Neuronal stem cell (in vitro differentiated cells): ENCODE results near the gene ARSG.

ENCODE experiments used
- DNase-seq: peaks from one replicate; pipeline ENCODE4 v3.0.0-alpha.2; 2013; ENCODE audit warnings: low spot score
- H2AFZ ChIP-seq: one replicate; pipeline ENCODE4 v1.6.1; 2013; ENCODE audit warnings: mild to moderate bottlenecking, low read length, inconsistent platforms
- H2AK5ac ChIP-seq: 2 replicates; pipeline ENCODE4 v1.6.1; 2013; ENCODE audit warnings: low read depth, mild to moderate bottlenecking, inconsistent platforms, low read length, moderate library complexity, mixed read lengths
- H2BK120ac ChIP-seq: 2 replicates; pipeline ENCODE4 v1.6.1; 2013; ENCODE audit warnings: low read depth, mild to moderate bottlenecking, inconsistent platforms, low read length, moderate library complexity, mixed read lengths
- H2BK12ac ChIP-seq: one replicate; pipeline ENCODE4 v1.6.1; 2013; ENCODE audit warnings: low read length, inconsistent platforms
- H2BK15ac ChIP-seq: 2 replicates; pipeline ENCODE4 v1.6.1; 2013; ENCODE audit warnings: mild to moderate bottlenecking, low read length, inconsistent platforms, mixed read lengths
- H2BK5ac ChIP-seq: one replicate; pipeline ENCODE4 v1.6.1; 2013; ENCODE audit warnings: inconsistent platforms, mild to moderate bottlenecking, low read length, moderate library complexity
- H3K14ac ChIP-seq: one replicate; pipeline ENCODE4 v1.6.1; 2013; ENCODE audit warnings: low read length, inconsistent platforms
- H3K18ac ChIP-seq: 2 replicates; pipeline ENCODE4 v1.6.1; 2013; ENCODE audit warnings: low read length, inconsistent platforms
- H3K23ac ChIP-seq: 2 replicates; pipeline ENCODE4 v1.6.1; 2013; ENCODE audit warnings: low read depth, mild to moderate bottlenecking, mixed read lengths, low read length, inconsistent platforms; ENCODE audit not compliant: poor library complexity
- H3K27ac ChIP-seq: replicated peaks from 3 replicates; pipeline ENCODE4 v1.5.1; 2013; ENCODE audit warnings: low read length, inconsistent platforms
- H3K27me3 ChIP-seq, 3 experiments: 2 replicates each; pipeline ENCODE4 v1.6.1; 2013; ENCODE audit warnings: low read length in 3 of 3, mild to moderate bottlenecking in 2 of 3, inconsistent platforms in 1 of 3, low read depth in 1 of 3, mixed read lengths in 1 of 3, moderate library complexity in 1 of 3; ENCODE audit not compliant: control insufficient read depth in 3 of 3, insufficient read depth in 3 of 3
- H3K36me3 ChIP-seq, 2 donors: replicated peaks in 1 of 2; 2 replicates each; pipeline ENCODE4 v1.6.1; 2013; ENCODE audit warnings: low read length in 2 of 2; ENCODE audit not compliant: control insufficient read depth in 2 of 2, insufficient read depth in 2 of 2
- H3K4ac ChIP-seq: 2 replicates; pipeline ENCODE4 v1.6.1; 2013; ENCODE audit warnings: inconsistent platforms, mild to moderate bottlenecking, low read length, moderate library complexity
- H3K4me1 ChIP-seq, 2 donors: 1 replicate in 1 of 2; 2 replicates in 1 of 2; pipeline ENCODE4 v1.6.1; 2013; ENCODE audit warnings: low read length in 2 of 2, low read depth in 1 of 2; ENCODE audit not compliant: control insufficient read depth in 2 of 2, insufficient read depth in 1 of 2
- H3K4me2 ChIP-seq: one replicate; pipeline ENCODE4 v1.6.1; 2013; ENCODE audit warnings: mild to moderate bottlenecking, low read length, inconsistent platforms; ENCODE audit not compliant: insufficient read depth, poor library complexity, severe bottlenecking
- H3K4me3 ChIP-seq, 2 donors: 2 replicates each; pipeline ENCODE4 v1.5.1; 2013; ENCODE audit warnings: low read length in 2 of 2, mild to moderate bottlenecking in 2 of 2, inconsistent platforms in 1 of 2, moderate library complexity in 1 of 2
- H3K79me1 ChIP-seq: one replicate; pipeline ENCODE4 v1.6.1; 2013; ENCODE audit warnings: low read depth, mild to moderate bottlenecking, inconsistent platforms, low read length, moderate library complexity
- H3K9ac ChIP-seq: one replicate; pipeline ENCODE4 v1.6.1; 2013; ENCODE audit warnings: mild to moderate bottlenecking, low read depth, low read length, inconsistent platforms; ENCODE audit not compliant: poor library complexity
- H3K9me3 ChIP-seq, 2 donors: replicated peaks in 1 of 2; 2 replicates each; pipeline versions ENCODE3 to v1.6.1; 2013; ENCODE audit warnings: low read length in 2 of 2, mild to moderate bottlenecking in 2 of 2, inconsistent platforms in 1 of 2, low read depth in 1 of 2, mixed read lengths in 1 of 2, moderate library complexity in 1 of 2; ENCODE audit not compliant: control insufficient read depth in 2 of 2, insufficient read depth in 1 of 2
- H4K8ac ChIP-seq: one replicate; pipeline ENCODE4 v1.6.1; 2013; ENCODE audit warnings: low read depth, mild to moderate bottlenecking, inconsistent platforms, low read length, moderate library complexity
- H4K91ac ChIP-seq: one replicate; pipeline ENCODE4 v1.6.1; 2013; ENCODE audit warnings: low read length, low read depth, mild to moderate bottlenecking, inconsistent platforms; ENCODE audit not compliant: poor library complexity
- WGBS, 2 donors: extraction: QIAGEN DNeasy Blood & Tissue Kit; methylation state at CpG; one replicate each; pipeline ENCODE4 v1.1.7; 2013; ENCODE audit warnings: missing lambda C conversion rate in 2 of 2, mixed read lengths in 1 of 2; ENCODE audit not compliant: insufficient read length in 2 of 2, insufficient replicate concordance in 1 of 2; ENCODE audit errors: extremely low coverage in 2 of 2; 5-methylcytosine and 5-hydroxymethylcytosine counted together

The ARSG gene

GRCh38 chr17:68450391-68450790, 159.1 kb downstream of the ARSG start:
- H3K36me3 ChIP-seq, result peaks cover 0 to 15% of the 10 kb centered on the region in 2 donors
- no peaks in the 10 kb centered on the region for H3K9me3 ChIP-seq
- WGBS, 2 donors, result no CpG with 5 or more reads among the region's 8 CpGs
- no peak overlapping the region for H2BK120ac ChIP-seq
- H2BK15ac ChIP-seq, result no peak overlapping the region
- H2AFZ ChIP-seq, result no peak overlapping the region
- DNase-seq, result no peak
- no peak overlapping the region for H3K23ac ChIP-seq
- H2BK5ac ChIP-seq, result no peak overlapping the region
- no peaks in the 10 kb centered on the region for H3K4me1 ChIP-seq
- no peak overlapping the region for H2AK5ac ChIP-seq
- H3K14ac ChIP-seq, result no peak overlapping the region
- H3K18ac ChIP-seq, result no peak overlapping the region
- no peak overlapping the region for H3K4me2 ChIP-seq
- no peak overlapping the region for H4K8ac ChIP-seq
- no peaks in the 10 kb centered on the region for H3K79me1 ChIP-seq
- no peak overlapping the region for H3K4ac ChIP-seq
- H3K9ac ChIP-seq, result no peak overlapping the region
- H4K91ac ChIP-seq, result no peak overlapping the region
- no peak overlapping the region for H3K4me3 ChIP-seq
- H3K27me3 ChIP-seq, result no peaks in the 10 kb centered on the region
- no peak overlapping the region for H3K27ac ChIP-seq
- H2BK12ac ChIP-seq, result no peak overlapping the region

- Histone ChIP-seq H3K27me3 (no peaks in the 10 kb centered on the region), H3K4me1 (no peaks in the 10 kb centered on the region), H3K9ac (no peak overlapping the region), H3K27ac (no peak overlapping the region), H2AFZ (no peak overlapping the region), H2BK5ac (no peak overlapping the region), H3K18ac (no peak overlapping the region), H2BK15ac (no peak overlapping the region), H3K4me2 (no peak overlapping the region), H3K14ac (no peak overlapping the region), H4K91ac (no peak overlapping the region), H2BK12ac (no peak overlapping the region), H3K36me3 (peaks cover 0 to 15% of the 10 kb centered on the region in 2 donors), H3K4me3 (no peak overlapping the region), H3K4ac (no peak overlapping the region), H4K8ac (no peak overlapping the region), H3K9me3 (no peaks in the 10 kb centered on the region), H3K23ac (no peak overlapping the region), H2BK120ac (no peak overlapping the region), H2AK5ac (no peak overlapping the region), H3K79me1 (no peaks in the 10 kb centered on the region)
- no CpG with 5 or more reads among the region's 14 CpGs for WGBS, 2 donors
- no peak for DNase-seq
Measured at GRCh38 chr17:68450801-68451200, 159.5 kb downstream of the ARSG start.

DNA sequence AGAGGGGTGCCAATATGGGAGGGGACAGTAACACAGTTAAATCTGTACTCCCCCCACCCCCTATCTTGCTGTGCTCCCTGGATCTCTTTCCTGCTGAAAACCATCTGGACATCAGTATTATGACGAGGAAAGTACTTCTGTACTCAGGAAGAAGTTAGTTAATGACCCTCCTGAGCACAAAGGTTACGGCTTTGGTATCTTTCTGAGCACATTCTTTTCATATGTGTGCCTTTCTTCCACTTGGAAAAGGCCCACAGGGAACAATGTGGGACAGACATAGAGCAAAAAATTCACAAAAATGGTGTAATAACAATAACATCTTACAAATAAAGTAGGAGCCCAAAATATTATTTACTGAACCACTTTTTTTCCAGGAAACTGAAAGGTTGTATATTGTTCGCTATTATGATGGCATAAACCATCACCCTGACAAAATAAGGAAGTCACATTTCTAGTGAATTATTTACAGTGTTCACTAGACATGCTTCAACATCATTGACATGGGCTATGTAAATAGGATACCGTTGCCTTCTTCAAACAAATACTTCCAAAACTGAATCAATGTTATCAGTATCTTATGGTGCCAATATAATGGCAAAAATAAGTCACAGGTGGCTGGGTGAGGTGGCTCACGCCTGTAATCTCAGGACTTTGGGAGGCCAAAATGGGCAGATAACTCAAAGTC, 160.5 kb downstream of the ARSG start:
- Histone ChIP-seq H4K91ac (no peak overlapping the region), H3K23ac (no peak overlapping the region), H3K27me3 (no peaks in the 10 kb centered on the region), H3K27ac (no peak overlapping the region), H3K4ac (no peak overlapping the region), H2BK5ac (no peak overlapping the region), H3K18ac (no peak overlapping the region), H4K8ac (no peak overlapping the region), H3K4me1 (peaks cover 2 to 4% of the 10 kb centered on the region in 2 donors), H3K79me1 (no peaks in the 10 kb centered on the region), H3K4me3 (no peak overlapping the region), H3K36me3 (peaks cover 0 to 15% of the 10 kb centered on the region in 2 donors), H3K9me3 (no peaks in the 10 kb centered on the region), H3K4me2 (no peak overlapping the region), H2BK15ac (no peak overlapping the region), H3K9ac (no peak overlapping the region), H2AFZ (no peak overlapping the region), H2BK12ac (no peak overlapping the region), H2AK5ac (no peak overlapping the region), H2BK120ac (no peak overlapping the region), H3K14ac (no peak overlapping the region)
- WGBS, 2 donors, result no CpG with 5 or more reads among the region's 5 CpGs
- DNase-seq, result no peak

- Histone ChIP-seq H2BK120ac (no peak overlapping the region), H2BK15ac (no peak overlapping the region), H3K23ac (no peak overlapping the region), H3K4me2 (no peak overlapping the region), H3K27me3 (no peaks in the 10 kb centered on the region), H2BK5ac (no peak overlapping the region), H3K79me1 (no peaks in the 10 kb centered on the region), H3K14ac (no peak overlapping the region), H2AFZ (no peak overlapping the region), H3K36me3 (peaks cover 0 to 15% of the 10 kb centered on the region in 2 donors), H3K4ac (no peak overlapping the region), H4K8ac (no peak overlapping the region), H4K91ac (no peak overlapping the region), H3K4me3 (no peak overlapping the region), H3K18ac (no peak overlapping the region), H3K27ac (no peak overlapping the region), H2BK12ac (no peak overlapping the region), H3K4me1 (peaks cover 2 to 4% of the 10 kb centered on the region in 2 donors), H2AK5ac (no peak overlapping the region), H3K9ac (no peak overlapping the region), H3K9me3 (no peaks in the 10 kb centered on the region)
- WGBS, 2 donors, result no CpG with 5 or more reads among the region's 6 CpGs
- no peak for DNase-seq
Measured at GRCh38 chr17:68452724-68453290, 161.5 kb downstream of the ARSG start.
